22Rv1 (cell line): ENCODE data around the gene ODAD3.

Experiments
- ZFX ChIP-seq: fragments of 450-650 bp; IDR thresholded peaks from 2 replicates; pipeline ENCODE4 v1.6.1; 2017; ENCODE audit warnings: antibody characterized with exemption, borderline replicate concordance
- TF ChIP-seq, protein P1 (sequence below): fragments of 450-650 bp; IDR thresholded peaks from 2 replicates; pipeline ENCODE4 v1.5.1; 2017; ENCODE audit warnings: mild to moderate bottlenecking

DNA sequence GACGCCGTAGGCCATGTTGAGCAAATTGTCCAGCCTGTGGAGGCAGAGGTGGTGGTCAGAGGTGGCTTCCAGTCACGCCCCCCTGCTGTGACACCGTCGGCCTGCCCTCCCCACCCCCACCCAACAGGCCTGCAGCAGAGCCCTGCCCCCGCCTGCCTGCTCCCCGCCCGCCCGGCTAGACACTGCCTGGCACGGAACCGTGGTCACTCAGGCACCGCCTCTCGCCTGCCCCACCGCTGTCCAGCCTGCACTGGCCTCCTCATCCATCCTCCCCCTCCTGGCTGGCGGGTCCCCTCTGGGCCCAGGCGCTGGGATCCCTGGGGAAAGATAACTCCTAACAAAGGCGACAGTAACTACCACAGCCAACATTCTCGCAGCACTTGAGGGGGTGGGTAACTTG, 22.2 kb upstream of the ODAD3 start:
- TF ChIP-seq, protein P1, sequence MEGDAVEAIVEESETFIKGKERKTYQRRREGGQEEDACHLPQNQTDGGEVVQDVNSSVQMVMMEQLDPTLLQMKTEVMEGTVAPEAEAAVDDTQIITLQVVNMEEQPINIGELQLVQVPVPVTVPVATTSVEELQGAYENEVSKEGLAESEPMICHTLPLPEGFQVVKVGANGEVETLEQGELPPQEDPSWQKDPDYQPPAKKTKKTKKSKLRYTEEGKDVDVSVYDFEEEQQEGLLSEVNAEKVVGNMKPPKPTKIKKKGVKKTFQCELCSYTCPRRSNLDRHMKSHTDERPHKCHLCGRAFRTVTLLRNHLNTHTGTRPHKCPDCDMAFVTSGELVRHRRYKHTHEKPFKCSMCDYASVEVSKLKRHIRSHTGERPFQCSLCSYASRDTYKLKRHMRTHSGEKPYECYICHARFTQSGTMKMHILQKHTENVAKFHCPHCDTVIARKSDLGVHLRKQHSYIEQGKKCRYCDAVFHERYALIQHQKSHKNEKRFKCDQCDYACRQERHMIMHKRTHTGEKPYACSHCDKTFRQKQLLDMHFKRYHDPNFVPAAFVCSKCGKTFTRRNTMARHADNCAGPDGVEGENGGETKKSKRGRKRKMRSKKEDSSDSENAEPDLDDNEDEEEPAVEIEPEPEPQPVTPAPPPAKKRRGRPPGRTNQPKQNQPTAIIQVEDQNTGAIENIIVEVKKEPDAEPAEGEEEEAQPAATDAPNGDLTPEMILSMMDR = no peak
- TF ChIP-seq ZFX = no peak
